Measurements from ENCODE around the gene TSFM. TPM values are rescaled to one million over a fixed set of nuclear protein-coding genes. Genes with fewer than 3 reads are reported as not detected.
A peak's percentile ranks its signal among the peaks of the same experiment; 100 is the strongest.
"Not testable (repeated sequence)": the region's sequence is repeated elsewhere in the genome, so short reads cannot be mapped to it uniquely, and the experiment has no call there.

The TSFM gene
- total RNA-seq, 2 donors from 2014 or later: 37.7 to 39.9 TPM

DNA sequence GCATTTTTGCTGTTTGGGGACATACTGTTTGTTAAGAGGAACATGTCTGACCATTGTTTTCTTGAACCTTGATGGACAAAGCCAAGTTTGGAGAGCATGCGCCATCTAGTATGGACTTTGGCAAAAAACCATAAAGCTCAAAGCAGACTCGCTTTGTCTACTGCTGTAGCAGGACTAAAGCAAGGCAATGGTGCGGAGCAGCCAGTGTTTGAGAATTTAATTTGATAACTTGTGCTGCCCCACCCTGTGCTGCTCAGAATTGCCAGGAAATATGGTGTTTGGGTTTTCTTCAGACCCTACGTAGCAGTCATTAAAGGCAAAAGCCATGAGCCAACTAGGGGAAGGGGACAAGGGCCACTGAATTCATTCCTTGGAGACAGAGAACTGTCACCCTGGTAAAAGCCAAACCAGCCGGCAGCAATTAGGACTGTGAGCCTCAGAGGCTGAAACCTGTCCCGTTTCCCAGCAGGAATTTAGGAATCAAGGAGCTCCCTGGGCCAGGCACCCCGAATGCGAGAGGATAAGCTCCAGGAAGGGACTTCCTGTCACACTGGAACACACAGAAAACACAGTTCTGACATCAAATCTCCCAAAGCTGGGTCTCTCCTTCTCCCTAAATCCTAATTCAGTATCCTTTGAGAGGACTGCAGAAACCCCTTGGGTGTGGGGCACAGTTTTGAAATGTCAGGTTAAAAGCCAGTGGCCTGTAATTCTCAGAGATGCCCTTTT, 34.8 kb downstream of the TSFM start:
- TF ChIP-seq CTCF (conservative IDR thresholded peaks at IDR 0.05): no peak
- no peak overlapping the region for H3K9ac ChIP-seq (ENCODE audit: extremely low read depth, low read length, poor library complexity, severe bottlenecking)
- no peak overlapping the region for H3K27ac ChIP-seq (ENCODE audit: low read depth, low read length)
- H3K27me3 Mint-ChIP-seq (ENCODE audit: insufficient read depth): no peaks in the 10 kb centered on the region
- no peak overlapping the region for H3K4me3 ChIP-seq (ENCODE audit: low read length)
- peaks cover 22% of the 10 kb centered on the region for H3K36me3 ChIP-seq (ENCODE audit: control insufficient read depth, insufficient read depth, low read length)
- WGBS, 2 experiments (ENCODE audit: insufficient coverage in 1 of 2, insufficient read length in 1 of 2): 95% methylated on average over 7 to 8 of the region's 8 CpGs
- H3K9me3 ChIP-seq (ENCODE audit: control insufficient read depth, low read length): no peaks in the 10 kb centered on the region
- H3K4me3 Mint-ChIP-seq: no peak overlapping the region
- H3K4me1 Mint-ChIP-seq: peaks cover 3% of the 10 kb centered on the region
- H3K27me3 ChIP-seq (ENCODE audit: control insufficient read depth, insufficient read depth, low read length, poor library complexity, severe bottlenecking): no peaks in the 10 kb centered on the region
- peak; percentile 43 for DNase-seq
- H3K4me1 ChIP-seq (ENCODE audit: control insufficient read depth, insufficient read depth, low read length): no peaks in the 10 kb centered on the region
- H3K9me3 Mint-ChIP-seq: no peaks in the 10 kb centered on the region
- H3K27ac Mint-ChIP-seq: no peak overlapping the region
- H3K36me3 Mint-ChIP-seq (ENCODE audit: low read depth): peaks cover 22% of the 10 kb centered on the region

DNA sequence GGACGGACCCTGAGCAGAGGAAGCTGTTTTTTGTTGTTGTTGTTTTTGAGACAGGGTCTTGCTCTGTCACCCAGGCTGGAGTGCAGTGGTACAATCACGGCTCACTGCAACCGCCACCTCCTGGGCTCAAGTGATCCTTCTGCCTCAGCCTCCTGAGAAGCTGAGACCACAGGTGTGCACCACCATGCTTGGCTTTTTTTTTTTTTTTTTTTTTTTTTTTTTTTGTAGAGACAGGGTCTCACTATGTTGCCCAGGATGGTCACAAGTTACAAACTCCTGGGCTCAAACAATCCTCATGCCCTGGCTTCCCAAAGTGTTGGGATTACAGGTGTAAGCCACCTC, 35.4 kb downstream of the TSFM start:
- H3K27ac ChIP-seq (ENCODE audit: low read depth, low read length); H3K4me3 Mint-ChIP-seq; H3K9me3 Mint-ChIP-seq; DNase-seq; H3K9ac ChIP-seq (ENCODE audit: extremely low read depth, low read length, poor library complexity, severe bottlenecking); H3K4me3 ChIP-seq (ENCODE audit: low read length); H3K27me3 ChIP-seq (ENCODE audit: control insufficient read depth, insufficient read depth, low read length, poor library complexity, severe bottlenecking); H3K9me3 ChIP-seq (ENCODE audit: control insufficient read depth, low read length); H3K4me1 ChIP-seq (ENCODE audit: control insufficient read depth, insufficient read depth, low read length); H3K27me3 Mint-ChIP-seq (ENCODE audit: insufficient read depth); H3K4me1 Mint-ChIP-seq; H3K27ac Mint-ChIP-seq: not testable (repeated sequence)
- H3K36me3 ChIP-seq (ENCODE audit: control insufficient read depth, insufficient read depth, low read length): peaks cover 28% of the 10 kb centered on the region
- WGBS, 2 experiments (ENCODE audit: insufficient coverage in 1 of 2, insufficient read length in 1 of 2): 92 to 94% methylated on average over 2 to 3 of the region's 3 CpGs
- peaks cover 26% of the 10 kb centered on the region for H3K36me3 Mint-ChIP-seq (ENCODE audit: low read depth)

GRCh38 chr12:57820119-57820518, 37.5 kb downstream of the TSFM start:
- not testable (repeated sequence) for H3K9ac ChIP-seq (ENCODE audit: extremely low read depth, low read length, poor library complexity, severe bottlenecking); H3K4me1 Mint-ChIP-seq; H3K4me3 ChIP-seq (ENCODE audit: low read length); H3K4me1 ChIP-seq (ENCODE audit: control insufficient read depth, insufficient read depth, low read length); H3K9me3 ChIP-seq (ENCODE audit: control insufficient read depth, low read length); H3K27ac ChIP-seq (ENCODE audit: low read depth, low read length); H3K27me3 ChIP-seq (ENCODE audit: control insufficient read depth, insufficient read depth, low read length, poor library complexity, severe bottlenecking); DNase-seq; H3K9me3 Mint-ChIP-seq; H3K27ac Mint-ChIP-seq; H3K4me3 Mint-ChIP-seq; H3K27me3 Mint-ChIP-seq (ENCODE audit: insufficient read depth)
- H3K36me3 ChIP-seq (ENCODE audit: control insufficient read depth, insufficient read depth, low read length): peaks cover 49% of the 10 kb centered on the region
- 82 to 94% methylated on average over 5 to 8 of the region's 8 CpGs for whole genome bisulfite sequencing, 2 experiments (ENCODE audit: insufficient coverage in 1 of 2, insufficient read length in 1 of 2)
- H3K36me3 Mint-ChIP-seq (ENCODE audit: low read depth): peaks cover 46% of the 10 kb centered on the region

DNA sequence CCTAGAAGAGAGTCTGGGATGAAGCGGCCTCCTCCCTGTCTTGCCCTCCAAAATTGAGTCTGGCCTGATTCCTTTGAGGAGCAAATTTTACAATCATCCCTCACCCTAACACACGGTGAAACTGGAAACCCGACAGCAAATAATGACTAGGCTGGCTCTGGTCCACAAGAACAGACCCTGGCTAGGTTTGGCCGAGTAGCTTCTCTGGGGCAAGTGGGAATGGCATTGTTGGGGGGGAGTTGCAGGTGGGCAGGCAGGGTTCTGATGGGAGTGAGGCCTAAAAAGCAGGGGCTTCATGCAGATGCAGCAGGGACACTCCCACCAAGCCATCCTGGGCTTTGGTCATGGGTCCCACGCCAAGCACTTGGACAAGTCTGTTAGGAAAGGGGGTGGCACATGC, 38.4 kb downstream of the TSFM start:
- WGBS, 2 experiments (ENCODE audit: insufficient coverage in 1 of 2, insufficient read length in 1 of 2): 90 to 100% methylated on average over 3 to 4 of the region's 5 CpGs
- not testable (repeated sequence) for H3K4me3 ChIP-seq (ENCODE audit: low read length); H3K27ac ChIP-seq (ENCODE audit: low read depth, low read length); H3K27me3 ChIP-seq (ENCODE audit: control insufficient read depth, insufficient read depth, low read length, poor library complexity, severe bottlenecking); H3K4me3 Mint-ChIP-seq; H3K9me3 ChIP-seq (ENCODE audit: control insufficient read depth, low read length); H3K27ac Mint-ChIP-seq; H3K27me3 Mint-ChIP-seq (ENCODE audit: insufficient read depth); H3K9ac ChIP-seq (ENCODE audit: extremely low read depth, low read length, poor library complexity, severe bottlenecking); H3K4me1 ChIP-seq (ENCODE audit: control insufficient read depth, insufficient read depth, low read length); H3K9me3 Mint-ChIP-seq; H3K4me1 Mint-ChIP-seq
- peaks cover 58% of the 10 kb centered on the region for H3K36me3 ChIP-seq (ENCODE audit: control insufficient read depth, insufficient read depth, low read length)
- H3K36me3 Mint-ChIP-seq (ENCODE audit: low read depth): peaks cover 53% of the 10 kb centered on the region
- peak; percentile 42 for DNase-seq

Measured in endodermal cell (in vitro differentiated cells).